GM19328 (cell line): Measurements from ENCODE around the gene TMEM11.

Source experiments
- ATAC-seq: cut with Tn5 transposase; IDR thresholded peaks from one replicate; pipeline ENCODE4 v1.9.1; 2021; ENCODE audit warnings: mild to moderate bottlenecking, moderate library complexity; ENCODE audit not compliant: unreplicated experiment

Gene TMEM11

GRCh38 chr17:21164216-21164615, 49.7 kb downstream of the TMEM11 start:
- no peak for ATAC-seq

GRCh38 chr17:21163101-21163500, 50.9 kb downstream of the TMEM11 start:
- no peak for ATAC-seq

GRCh38 chr17:21162394-21162775, 51.6 kb downstream of the TMEM11 start:
- ATAC-seq, result no peak

- ATAC-seq, result no peak
Observed at GRCh38 chr17:21161498-21162393, 52.2 kb downstream of the TMEM11 start.

- no peak for ATAC-seq
Observed at GRCh38 chr17:21160401-21160800, 53.6 kb downstream of the TMEM11 start.

GRCh38 chr17:21157586-21158370, 56.2 kb downstream of the TMEM11 start:
- no peak for ATAC-seq

- no peak for ATAC-seq
Observed at GRCh38 chr17:21152731-21153130, 61.2 kb downstream of the TMEM11 start.

- ATAC-seq, result no peak
Observed at GRCh38 chr17:21149621-21150020, 64.3 kb downstream of the TMEM11 start.
